Liver (tissue), 10 donors: Measurements from ENCODE around the gene CHEK2. TPM values are rescaled to one million over a fixed set of nuclear protein-coding genes. Genes with fewer than 3 reads are reported as not detected.

Experiments used
- DNase-seq: peaks from one replicate; pipeline ENCODE4 v3.0.0-alpha.2; 2017; ENCODE audit warnings: low spot score
- H3K27ac ChIP-seq, 2 donors: one replicate each; pipeline ENCODE4 v1.7.0; 2013; ENCODE audit warnings: inconsistent platforms in 2 of 2, low read length in 2 of 2, control low read depth in 1 of 2, low read depth in 1 of 2, mild to moderate bottlenecking in 1 of 2
- H3K27me3 ChIP-seq, 4 donors: one replicate each; pipeline versions ENCODE4 v1.6.1 to v1.7.0; 2013; ENCODE audit warnings: low read length in 3 of 4, inconsistent platforms in 1 of 4, mild to moderate bottlenecking in 1 of 4, moderate library complexity in 1 of 4; ENCODE audit not compliant: control insufficient read depth in 4 of 4, insufficient read depth in 4 of 4
- H3K36me3 ChIP-seq, 4 donors: one replicate each; pipeline versions ENCODE4 v1.6.1 to v1.7.0; 2013; ENCODE audit warnings: low read length in 3 of 4, mild to moderate bottlenecking in 3 of 4, low read depth in 1 of 4, moderate library complexity in 1 of 4; ENCODE audit not compliant: control insufficient read depth in 4 of 4, insufficient read depth in 3 of 4
- H3K4me1 ChIP-seq, 4 donors: one replicate each; pipeline versions ENCODE4 v1.6.1 to v1.7.0; 2013; ENCODE audit warnings: low read length in 3 of 4, mild to moderate bottlenecking in 3 of 4, moderate library complexity in 1 of 4; ENCODE audit not compliant: control insufficient read depth in 4 of 4, insufficient read depth in 4 of 4
- H3K4me3 ChIP-seq, 3 donors: one replicate each; pipeline versions ENCODE4 v1.6.1 to v1.7.0; 2013; ENCODE audit warnings: low read length in 3 of 3, control low read depth in 1 of 3, low read depth in 1 of 3, mild to moderate bottlenecking in 1 of 3
- H3K9ac ChIP-seq, 2 donors: one replicate each; pipeline ENCODE4 v1.7.0; 2013; ENCODE audit warnings: low read length in 2 of 2, mild to moderate bottlenecking in 2 of 2, moderate library complexity in 2 of 2, control low read depth in 1 of 2, low read depth in 1 of 2
- H3K9me3 ChIP-seq, 4 donors: one replicate each; pipeline versions ENCODE4 v1.6.1 to v1.7.0; 2013; ENCODE audit warnings: low read length in 3 of 4; ENCODE audit not compliant: control insufficient read depth in 4 of 4
- EGR1 ChIP-seq, 2 donors: IDR thresholded peaks; 2 replicates each; pipeline ENCODE4 v1.6.1; 2016 to 2018; ENCODE audit warnings: antibody characterized with exemption in 2 of 2, low read depth in 2 of 2
- FOXA1 ChIP-seq: IDR thresholded peaks from 2 replicates; pipeline ENCODE4 v1.6.1; 2016; ENCODE audit warnings: antibody characterized with exemption
- FOXA2 ChIP-seq: IDR thresholded peaks from 2 replicates; pipeline ENCODE4 v1.6.1; 2016; ENCODE audit warnings: antibody characterized with exemption
- GABPA ChIP-seq, 2 donors: IDR thresholded peaks in 1 of 2; conservative IDR thresholded peaks in 1 of 2; 2 replicates each; pipeline ENCODE4 v1.6.1; 2016; ENCODE audit warnings: antibody characterized with exemption in 2 of 2, mild to moderate bottlenecking in 1 of 2, moderate library complexity in 1 of 2
- HNF4A ChIP-seq, 2 donors: conservative IDR thresholded peaks; 2 replicates each; pipeline ENCODE4 v1.6.1; 2016; ENCODE audit warnings: antibody characterized with exemption in 2 of 2, mild to moderate bottlenecking in 2 of 2
- HNF4G ChIP-seq: IDR thresholded peaks from 2 replicates; pipeline ENCODE4 v1.6.1; 2016; ENCODE audit warnings: antibody characterized with exemption
- JUND ChIP-seq, 2 donors: IDR thresholded peaks; 2 replicates each; pipeline ENCODE4 v1.6.1; 2016; ENCODE audit warnings: antibody characterized with exemption in 2 of 2
- NR2F2 ChIP-seq: IDR thresholded peaks from 2 replicates; pipeline ENCODE4 v1.6.1; 2016; ENCODE audit warnings: antibody characterized with exemption
- RAD21 ChIP-seq, 2 donors: IDR thresholded peaks; 2 replicates each; pipeline ENCODE4 v1.6.1; 2016; ENCODE audit warnings: antibody characterized with exemption in 2 of 2, mild to moderate bottlenecking in 2 of 2
- RXRA ChIP-seq, 2 donors: IDR thresholded peaks; 2 replicates each; pipeline ENCODE4 v1.6.1; 2017 to 2018; ENCODE audit warnings: antibody characterized with exemption in 2 of 2, mild to moderate bottlenecking in 1 of 2
- SP1 ChIP-seq: IDR thresholded peaks from 2 replicates; pipeline ENCODE4 v1.6.1; 2018; ENCODE audit warnings: antibody characterized with exemption, mild to moderate bottlenecking
- TAF1 ChIP-seq: conservative IDR thresholded peaks from 2 replicates; pipeline ENCODE4 v1.6.1; 2016; ENCODE audit warnings: antibody characterized with exemption, mild to moderate bottlenecking
- YY1 ChIP-seq: IDR thresholded peaks from 2 replicates; pipeline ENCODE4 v1.6.1; 2016; ENCODE audit warnings: antibody characterized with exemption, mild to moderate bottlenecking
- WGBS: extraction: QIAGEN DNeasy Blood & Tissue Kit; methylation state at CpG from one replicate; pipeline ENCODE4 v1.1.7; 2013; 5-methylcytosine and 5-hydroxymethylcytosine counted together
- polyA plus RNA-seq, 2 donors: library from polyadenylated mRNA; stranded (reverse) in 1 of 2; unstranded in 1 of 2; fragments of 200-250 nt in 1 of 2; fragments of >200 nt in 1 of 2; fragmentation: Nextera tagmentation in 1 of 2; extraction: Ambion mirVana in 1 of 2; gene quantifications; one replicate each; pipeline versions ENCODE4 v1.2.1 to v1.2.3, GENCODE V29; 2013 to 2015
- small RNA-seq: library from RNA; depleted of rRNA; stranded (forward); fragments of <200 nt; gene quantifications from one replicate; pipeline ENCODE3, GENCODE V24; 2014
- total RNA-seq, 2 donors: library from RNA; depleted of rRNA; stranded (reverse); fragments of >200 nt; gene quantifications; one replicate each; pipeline ENCODE4 v1.2.3, GENCODE V29; 2014
- TF ChIP-seq, protein P1 (sequence below): IDR thresholded peaks from 2 replicates; pipeline ENCODE4 v1.6.1; 2016; ENCODE audit warnings: antibody characterized with exemption, mild to moderate bottlenecking
- TF ChIP-seq, protein P2 (sequence below): IDR thresholded peaks from 2 replicates; pipeline ENCODE4 v1.6.1; 2016; ENCODE audit warnings: antibody characterized with exemption
- TF ChIP-seq, protein P3 (sequence below): fragments of 150-350 bp; IDR thresholded peaks from 2 replicates; pipeline ENCODE4 v1.5.1; 2017; ENCODE audit warnings: improper control_type of control experiment, low read depth, low read length; ENCODE audit not compliant: missing input control
- TF ChIP-seq, protein P4 (sequence below): IDR thresholded peaks from 2 replicates; pipeline ENCODE4 v1.6.1; 2016; ENCODE audit warnings: antibody characterized with exemption
- TF ChIP-seq, protein P5 (sequence below): IDR thresholded peaks from 2 replicates; pipeline ENCODE4 v1.6.1; 2016; ENCODE audit warnings: antibody characterized with exemption
- donor health status: healthy.
- donor health status: healthy.
- donor health status: healthy.
- donor health status: healthy.
- donor health status: healthy.

CHEK2 gene
- total and polyA plus RNA-seq, 4 donors = 1.4 to 10.6 (median 2.8) TPM

DNA sequence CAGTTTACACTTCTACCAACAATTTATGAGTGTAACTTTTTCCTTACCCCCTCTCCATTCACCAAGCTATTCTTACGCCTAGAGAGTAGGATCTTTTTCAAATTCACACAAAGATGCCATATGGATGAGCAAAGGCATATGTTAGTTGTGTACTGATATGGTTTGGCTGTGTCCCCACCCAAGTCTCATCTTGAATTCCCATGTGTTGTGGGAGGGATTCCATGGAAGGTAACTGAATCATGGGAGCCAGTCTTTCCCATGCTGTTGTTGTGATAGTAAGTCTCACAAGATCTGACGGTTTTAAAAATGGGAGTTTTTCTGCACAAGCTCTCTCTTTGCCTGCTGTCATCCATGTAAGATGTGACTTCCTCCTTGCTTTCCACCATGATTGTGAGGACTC is 102.3 kb downstream of the CHEK2 start:
- no peaks in the 10 kb centered on the region for H3K9me3 ChIP-seq
- H3K9ac ChIP-seq = no peak overlapping the region
- H3K27ac ChIP-seq = no peak overlapping the region
- TF ChIP-seq HNF4A (conservative IDR thresholded peaks at IDR 0.05) (no peak), GABPA (IDR thresholded peaks at IDR 0.05 in 1 of 2, conservative IDR thresholded peaks at IDR 0.05 in 1 of 2) (no peak), RXRA (IDR thresholded peaks at IDR 0.05) (no peak), FOXA1 (no peak), YY1 (no peak), SP1 (no peak), JUND (IDR thresholded peaks at IDR 0.05) (no peak), RAD21 (IDR thresholded peaks at IDR 0.05) (no peak), NR2F2 (no peak), FOXA2 (no peak), HNF4G (no peak), TAF1 (no peak), EGR1 (IDR thresholded peaks at IDR 0.05; ENCODE audit: low read depth in 2 of 2) (no peak)
- TF ChIP-seq, protein P1, sequence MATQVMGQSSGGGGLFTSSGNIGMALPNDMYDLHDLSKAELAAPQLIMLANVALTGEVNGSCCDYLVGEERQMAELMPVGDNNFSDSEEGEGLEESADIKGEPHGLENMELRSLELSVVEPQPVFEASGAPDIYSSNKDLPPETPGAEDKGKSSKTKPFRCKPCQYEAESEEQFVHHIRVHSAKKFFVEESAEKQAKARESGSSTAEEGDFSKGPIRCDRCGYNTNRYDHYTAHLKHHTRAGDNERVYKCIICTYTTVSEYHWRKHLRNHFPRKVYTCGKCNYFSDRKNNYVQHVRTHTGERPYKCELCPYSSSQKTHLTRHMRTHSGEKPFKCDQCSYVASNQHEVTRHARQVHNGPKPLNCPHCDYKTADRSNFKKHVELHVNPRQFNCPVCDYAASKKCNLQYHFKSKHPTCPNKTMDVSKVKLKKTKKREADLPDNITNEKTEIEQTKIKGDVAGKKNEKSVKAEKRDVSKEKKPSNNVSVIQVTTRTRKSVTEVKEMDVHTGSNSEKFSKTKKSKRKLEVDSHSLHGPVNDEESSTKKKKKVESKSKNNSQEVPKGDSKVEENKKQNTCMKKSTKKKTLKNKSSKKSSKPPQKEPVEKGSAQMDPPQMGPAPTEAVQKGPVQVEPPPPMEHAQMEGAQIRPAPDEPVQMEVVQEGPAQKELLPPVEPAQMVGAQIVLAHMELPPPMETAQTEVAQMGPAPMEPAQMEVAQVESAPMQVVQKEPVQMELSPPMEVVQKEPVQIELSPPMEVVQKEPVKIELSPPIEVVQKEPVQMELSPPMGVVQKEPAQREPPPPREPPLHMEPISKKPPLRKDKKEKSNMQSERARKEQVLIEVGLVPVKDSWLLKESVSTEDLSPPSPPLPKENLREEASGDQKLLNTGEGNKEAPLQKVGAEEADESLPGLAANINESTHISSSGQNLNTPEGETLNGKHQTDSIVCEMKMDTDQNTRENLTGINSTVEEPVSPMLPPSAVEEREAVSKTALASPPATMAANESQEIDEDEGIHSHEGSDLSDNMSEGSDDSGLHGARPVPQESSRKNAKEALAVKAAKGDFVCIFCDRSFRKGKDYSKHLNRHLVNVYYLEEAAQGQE = no peak
- TF ChIP-seq, protein P2, sequence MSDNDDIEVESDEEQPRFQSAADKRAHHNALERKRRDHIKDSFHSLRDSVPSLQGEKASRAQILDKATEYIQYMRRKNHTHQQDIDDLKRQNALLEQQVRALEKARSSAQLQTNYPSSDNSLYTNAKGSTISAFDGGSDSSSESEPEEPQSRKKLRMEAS = no peak
- TF ChIP-seq, protein P3, sequence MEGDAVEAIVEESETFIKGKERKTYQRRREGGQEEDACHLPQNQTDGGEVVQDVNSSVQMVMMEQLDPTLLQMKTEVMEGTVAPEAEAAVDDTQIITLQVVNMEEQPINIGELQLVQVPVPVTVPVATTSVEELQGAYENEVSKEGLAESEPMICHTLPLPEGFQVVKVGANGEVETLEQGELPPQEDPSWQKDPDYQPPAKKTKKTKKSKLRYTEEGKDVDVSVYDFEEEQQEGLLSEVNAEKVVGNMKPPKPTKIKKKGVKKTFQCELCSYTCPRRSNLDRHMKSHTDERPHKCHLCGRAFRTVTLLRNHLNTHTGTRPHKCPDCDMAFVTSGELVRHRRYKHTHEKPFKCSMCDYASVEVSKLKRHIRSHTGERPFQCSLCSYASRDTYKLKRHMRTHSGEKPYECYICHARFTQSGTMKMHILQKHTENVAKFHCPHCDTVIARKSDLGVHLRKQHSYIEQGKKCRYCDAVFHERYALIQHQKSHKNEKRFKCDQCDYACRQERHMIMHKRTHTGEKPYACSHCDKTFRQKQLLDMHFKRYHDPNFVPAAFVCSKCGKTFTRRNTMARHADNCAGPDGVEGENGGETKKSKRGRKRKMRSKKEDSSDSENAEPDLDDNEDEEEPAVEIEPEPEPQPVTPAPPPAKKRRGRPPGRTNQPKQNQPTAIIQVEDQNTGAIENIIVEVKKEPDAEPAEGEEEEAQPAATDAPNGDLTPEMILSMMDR = no peak
- TF ChIP-seq, protein P4, sequence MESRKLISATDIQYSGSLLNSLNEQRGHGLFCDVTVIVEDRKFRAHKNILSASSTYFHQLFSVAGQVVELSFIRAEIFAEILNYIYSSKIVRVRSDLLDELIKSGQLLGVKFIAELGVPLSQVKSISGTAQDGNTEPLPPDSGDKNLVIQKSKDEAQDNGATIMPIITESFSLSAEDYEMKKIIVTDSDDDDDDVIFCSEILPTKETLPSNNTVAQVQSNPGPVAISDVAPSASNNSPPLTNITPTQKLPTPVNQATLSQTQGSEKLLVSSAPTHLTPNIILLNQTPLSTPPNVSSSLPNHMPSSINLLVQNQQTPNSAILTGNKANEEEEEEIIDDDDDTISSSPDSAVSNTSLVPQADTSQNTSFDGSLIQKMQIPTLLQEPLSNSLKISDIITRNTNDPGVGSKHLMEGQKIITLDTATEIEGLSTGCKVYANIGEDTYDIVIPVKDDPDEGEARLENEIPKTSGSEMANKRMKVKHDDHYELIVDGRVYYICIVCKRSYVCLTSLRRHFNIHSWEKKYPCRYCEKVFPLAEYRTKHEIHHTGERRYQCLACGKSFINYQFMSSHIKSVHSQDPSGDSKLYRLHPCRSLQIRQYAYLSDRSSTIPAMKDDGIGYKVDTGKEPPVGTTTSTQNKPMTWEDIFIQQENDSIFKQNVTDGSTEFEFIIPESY = no peak
- TF ChIP-seq, protein P5, sequence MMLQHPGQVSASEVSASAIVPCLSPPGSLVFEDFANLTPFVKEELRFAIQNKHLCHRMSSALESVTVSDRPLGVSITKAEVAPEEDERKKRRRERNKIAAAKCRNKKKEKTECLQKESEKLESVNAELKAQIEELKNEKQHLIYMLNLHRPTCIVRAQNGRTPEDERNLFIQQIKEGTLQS = no peak
- H3K4me3 ChIP-seq = no peak overlapping the region
- WGBS = 100% methylated on average over 2 of the region's 2 CpGs
- H3K4me1 ChIP-seq = no peaks in the 10 kb centered on the region
- H3K27me3 ChIP-seq = no peaks in the 10 kb centered on the region
- no peaks in the 10 kb centered on the region for H3K36me3 ChIP-seq
- DNase-seq = no peak

Small RNA genes within 50 kb of the gene (small RNA-seq; reads per million reads assigned to genes)
- not detected for gene RN7SL162P

Other genes with a start within 250 kb of the CHEK2 start
- gene TTC28, start 62.0 kb downstream of the CHEK2 start, total RNA-seq = 10 to 100 TPM in 1 of 2 donors, 1 to 10 TPM in 1; 6.3 to 19.4 TPM
- gene TTC28, start 62.0 kb downstream of the CHEK2 start, polyA plus RNA-seq = 1 to 10 TPM; 4.2 to 5.6 TPM
- gene HSCB, start 219 bp upstream of the CHEK2 start, total RNA-seq = 10 to 100 TPM; 12.2 to 14.0 TPM
- gene HSCB, start 219 bp upstream of the CHEK2 start, polyA plus RNA-seq = 10 to 100 TPM; 16.2 to 22.1 TPM
- gene CCDC117, start 30.9 kb upstream of the CHEK2 start, total RNA-seq = 10 to 100 TPM; 23.2 to 24.0 TPM
- gene CCDC117, start 30.9 kb upstream of the CHEK2 start, polyA plus RNA-seq = 1 to 10 TPM; 8.1 to 9.3 TPM
- gene XBP1, start 58.7 kb upstream of the CHEK2 start, total RNA-seq = 100 to 1,000 TPM; 597 to 613 TPM
- gene XBP1, start 58.7 kb upstream of the CHEK2 start, polyA plus RNA-seq = 100 to 1,000 TPM; 303 to 705 TPM
- 1 to 10 TPM; 5.0 to 5.9 TPM for gene ZNRF3, start 141.8 kb upstream of the CHEK2 start, total RNA-seq
- gene ZNRF3, start 141.8 kb upstream of the CHEK2 start, polyA plus RNA-seq = 1 to 10 TPM; 2.2 to 4.4 TPM